Inflammatory macrophage treated with lipopolysaccharide for 4 hours (primary cell): ENCODE results near the gene HAPLN1.

Experiments used
- DNase-seq: peaks from one replicate; pipeline ENCODE4 v3.0.0-alpha.2; 2020

Gene HAPLN1

DNA sequence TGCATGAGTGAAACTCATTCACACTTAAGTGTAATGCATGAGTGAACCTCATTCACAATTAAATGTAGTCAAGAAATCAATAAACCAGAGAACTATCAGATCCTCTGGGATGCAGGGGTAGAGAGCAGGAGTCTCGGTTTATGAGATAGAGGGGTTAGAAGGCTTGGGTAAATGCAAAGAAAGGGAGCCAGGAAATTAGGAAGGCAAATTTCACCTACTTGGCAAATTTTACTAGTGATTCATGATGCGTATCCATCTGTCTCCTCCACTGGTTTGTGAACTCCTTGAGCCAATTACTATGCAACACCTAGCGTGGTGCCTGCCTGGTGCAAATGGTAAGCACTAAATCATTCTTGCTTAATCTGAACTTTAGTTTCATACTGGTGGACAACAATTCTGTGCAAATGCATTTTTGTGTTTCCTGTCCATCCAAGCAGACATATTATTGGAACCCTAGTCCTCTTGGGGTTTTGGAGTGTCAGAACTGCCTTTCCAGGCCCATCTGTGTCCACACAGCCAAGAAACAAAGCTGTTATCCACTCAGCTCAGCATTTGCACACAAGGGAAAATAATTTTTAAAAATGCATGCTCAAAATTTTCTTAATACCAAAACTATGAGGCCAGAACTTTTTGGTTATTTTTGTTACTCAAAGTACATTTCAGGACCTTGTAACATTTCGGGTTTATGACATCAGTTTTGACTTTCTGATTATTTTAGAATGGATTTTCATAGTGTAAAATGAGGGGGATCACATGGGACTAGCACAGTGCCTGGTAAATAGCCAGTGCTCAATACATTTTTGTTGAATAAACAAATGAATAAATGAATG lies 5.2 kb downstream of the HAPLN1 start:
- DNase-seq, result no peak

DNA sequence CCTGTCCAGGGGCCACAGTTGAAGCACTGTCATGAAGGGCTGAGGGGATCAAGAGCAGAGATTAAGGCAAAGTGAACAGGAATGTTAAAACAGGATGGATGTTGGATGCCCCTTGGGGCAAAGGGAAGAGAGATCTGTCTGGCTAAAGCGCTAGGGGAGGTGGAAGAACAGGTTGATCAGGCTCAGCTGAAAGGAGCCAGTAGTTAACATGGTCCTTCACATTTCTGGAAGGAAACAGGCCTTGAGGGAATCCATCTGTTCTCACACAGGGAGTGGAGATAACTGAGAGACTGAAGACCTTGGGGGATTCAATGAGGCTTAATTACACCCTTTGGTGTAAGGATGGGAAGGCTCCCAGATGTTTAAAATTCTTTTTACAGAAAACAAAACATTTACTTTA lies 5.8 kb downstream of the HAPLN1 start:
- no peak for DNase-seq

DNA sequence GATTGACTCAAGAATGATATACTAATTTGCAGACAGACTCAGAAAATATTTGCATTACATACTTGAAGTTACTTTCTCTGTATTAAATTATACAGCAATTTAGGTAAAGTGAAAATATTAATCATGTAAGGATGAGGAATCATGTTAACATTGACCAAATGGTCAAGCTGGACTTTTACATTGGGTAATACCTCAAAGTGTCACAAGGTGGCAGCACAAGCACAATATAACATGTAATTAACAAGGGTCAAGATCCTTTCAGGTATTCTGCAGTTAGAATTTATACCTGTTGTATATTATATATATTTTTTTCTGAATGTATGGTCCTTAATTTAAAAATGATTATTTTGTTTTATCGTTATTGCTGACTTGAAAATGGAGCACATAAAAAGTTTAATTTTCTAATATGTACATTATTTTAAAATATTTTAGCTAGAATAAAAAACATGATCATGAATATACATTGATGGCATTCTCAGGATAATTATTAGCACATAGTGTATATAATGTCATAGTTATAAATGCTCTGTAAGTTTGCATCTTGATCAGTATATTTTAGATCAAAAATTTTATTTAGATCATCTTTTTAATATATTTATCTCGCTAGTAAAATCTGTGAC lies 8.6 kb downstream of the HAPLN1 start:
- DNase-seq, result peak; percentile 48

DNA sequence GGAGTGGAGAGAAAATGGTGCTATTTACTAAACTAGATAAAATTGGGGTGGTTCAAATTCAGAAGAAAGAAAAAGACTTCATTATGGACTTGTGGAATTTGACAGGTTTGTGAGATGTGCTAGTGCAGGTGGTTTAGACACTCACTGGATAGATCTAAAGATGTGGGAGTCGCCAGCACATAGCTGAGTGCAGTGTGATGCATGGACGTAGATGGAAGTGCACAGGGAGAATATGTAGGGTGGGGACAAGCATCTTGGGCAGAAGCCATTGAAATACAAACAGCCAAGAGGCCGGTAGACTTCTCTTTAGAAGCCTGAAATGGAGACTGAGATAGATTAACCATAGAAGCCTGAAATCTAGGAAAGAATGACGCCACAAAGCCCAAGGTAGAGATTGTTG lies 10.7 kb downstream of the HAPLN1 start:
- DNase-seq, result no peak

DNA sequence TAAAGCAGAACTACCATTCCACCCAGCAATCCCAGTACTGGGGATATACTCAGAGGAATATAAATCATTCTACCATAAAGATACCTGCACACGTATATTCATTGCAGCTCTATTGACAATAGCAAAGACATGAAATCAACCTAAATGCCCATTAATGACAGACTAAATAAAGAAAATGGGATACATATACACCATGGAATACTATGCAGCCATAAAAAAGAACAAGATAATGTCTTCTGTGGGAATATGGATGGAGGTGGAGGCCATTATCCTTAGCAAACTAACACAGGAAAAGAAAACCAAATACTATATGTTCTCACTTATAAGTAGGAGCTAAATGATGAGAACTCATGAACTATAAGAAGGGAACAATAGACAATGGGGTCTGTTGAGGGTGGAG lies 12.5 kb downstream of the HAPLN1 start:
- DNase-seq, result no peak

DNA sequence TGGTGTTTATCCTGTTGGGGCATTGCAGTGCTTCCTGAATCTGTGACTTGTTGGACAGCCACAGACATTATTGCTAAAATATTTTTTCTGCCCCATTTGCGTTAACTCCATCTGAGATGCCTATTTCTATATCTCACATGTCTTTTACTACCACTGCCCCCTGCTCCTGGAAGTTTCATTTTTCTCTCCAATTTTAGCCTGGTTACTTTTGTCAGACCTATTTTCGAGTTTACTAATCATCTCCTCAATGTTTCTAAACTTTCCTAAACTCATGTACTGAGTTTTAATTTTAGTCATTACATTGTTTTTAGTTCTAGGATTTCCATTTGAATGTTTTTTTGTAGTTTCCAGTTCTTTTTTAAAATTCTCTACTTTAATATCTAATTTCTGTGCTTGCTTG lies 17.6 kb downstream of the HAPLN1 start:
- DNase-seq, result no peak

DNA sequence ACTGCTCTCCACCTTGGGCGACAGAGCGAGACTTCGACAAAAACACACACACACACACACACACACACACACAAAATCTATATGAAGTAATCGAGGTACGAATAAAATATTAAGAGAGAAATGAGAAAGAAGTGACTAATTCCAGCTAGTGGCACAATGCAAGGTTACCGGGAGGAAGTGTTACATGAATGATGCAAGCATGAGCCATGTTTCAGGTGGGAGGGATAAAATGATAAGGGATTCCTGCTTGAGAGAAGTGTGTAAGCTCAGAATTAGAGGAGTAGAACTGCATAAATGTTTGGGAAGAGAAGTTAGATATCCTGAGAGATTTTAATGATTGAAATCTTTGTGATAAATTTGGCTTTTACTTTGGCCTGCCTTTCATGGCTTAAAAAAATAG lies 18.8 kb downstream of the HAPLN1 start:
- no peak for DNase-seq

DNA sequence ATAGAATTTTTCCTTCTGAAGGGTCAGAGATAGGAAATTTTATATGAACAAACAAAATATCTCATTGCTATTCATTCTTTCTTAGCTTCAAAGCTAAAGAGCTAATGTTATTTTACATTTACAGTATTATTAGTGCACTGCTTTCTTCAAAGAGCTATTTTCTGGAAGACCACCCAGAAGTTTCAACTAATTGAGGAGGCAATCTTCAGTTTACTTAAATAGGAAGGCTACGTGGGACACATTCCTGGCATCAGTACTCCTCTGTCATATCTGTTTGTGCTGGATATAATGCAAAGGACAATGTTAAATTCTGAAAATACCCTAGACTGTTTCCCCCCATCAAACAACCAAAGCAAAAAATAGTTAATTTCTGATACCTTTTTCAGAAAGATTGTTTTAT lies 30.8 kb downstream of the HAPLN1 start:
- no peak for DNase-seq

DNA sequence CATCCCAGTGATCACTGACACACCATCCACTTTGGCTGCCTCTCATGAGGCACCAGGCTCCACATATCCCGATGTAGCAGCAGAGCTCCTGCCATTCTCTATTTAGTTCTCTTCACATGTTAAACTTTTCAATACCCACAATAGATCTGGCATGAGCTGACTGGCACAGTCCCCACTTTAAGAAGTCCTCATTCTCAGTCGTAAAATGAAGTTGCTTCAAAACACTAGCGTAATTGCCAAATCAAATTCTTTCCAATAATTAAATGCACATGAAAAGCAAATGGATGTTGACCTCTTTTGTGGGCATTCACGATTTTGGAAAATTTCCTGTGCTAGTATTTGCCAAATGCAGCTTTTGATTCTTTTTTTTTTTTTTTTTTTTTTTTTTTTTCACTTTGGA lies 32.4 kb downstream of the HAPLN1 start:
- DNase-seq, result no peak

DNA sequence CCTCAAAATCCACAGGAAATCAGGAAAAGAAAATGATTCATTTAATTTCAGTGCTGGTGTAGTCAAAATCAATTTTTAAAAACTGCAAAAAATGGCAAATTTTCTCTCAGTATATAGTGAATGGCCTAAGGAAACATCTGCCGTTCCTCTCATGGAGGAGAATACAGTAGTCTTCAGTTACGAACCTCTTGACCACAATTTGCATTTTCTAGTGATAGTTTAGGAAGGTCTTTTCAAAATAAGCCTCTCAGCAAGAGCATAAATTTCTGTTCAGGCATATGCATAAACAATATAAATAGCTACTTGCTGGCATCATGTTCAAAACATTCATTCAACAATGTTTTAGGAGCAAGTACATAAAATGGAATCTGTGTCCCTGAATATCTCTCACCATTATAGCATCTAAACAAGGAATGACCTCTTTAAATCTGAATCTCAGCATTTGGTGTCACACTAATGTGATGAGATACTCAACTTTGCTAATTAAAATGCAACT lies 33.5 kb downstream of the HAPLN1 start:
- DNase-seq, result no peak

DNA sequence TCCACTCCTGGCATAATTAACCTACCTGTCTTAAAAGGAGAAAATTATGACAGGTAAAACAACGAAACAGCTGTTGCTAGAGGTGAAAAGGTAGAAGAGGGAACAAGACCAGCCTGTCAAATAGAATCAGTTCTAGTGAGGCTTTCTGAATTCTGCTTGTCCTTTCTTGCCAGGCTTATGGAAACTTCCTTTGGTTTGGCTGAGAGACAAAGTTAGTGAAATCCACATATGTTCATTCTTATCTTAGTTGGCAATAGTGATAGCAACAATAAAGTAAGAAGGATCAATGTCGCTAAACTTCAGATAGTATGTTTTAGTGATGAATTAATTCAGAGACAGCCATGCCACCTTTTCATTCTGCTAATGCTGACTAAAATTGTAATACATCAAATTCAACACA lies 34.4 kb downstream of the HAPLN1 start:
- no peak for DNase-seq

DNA sequence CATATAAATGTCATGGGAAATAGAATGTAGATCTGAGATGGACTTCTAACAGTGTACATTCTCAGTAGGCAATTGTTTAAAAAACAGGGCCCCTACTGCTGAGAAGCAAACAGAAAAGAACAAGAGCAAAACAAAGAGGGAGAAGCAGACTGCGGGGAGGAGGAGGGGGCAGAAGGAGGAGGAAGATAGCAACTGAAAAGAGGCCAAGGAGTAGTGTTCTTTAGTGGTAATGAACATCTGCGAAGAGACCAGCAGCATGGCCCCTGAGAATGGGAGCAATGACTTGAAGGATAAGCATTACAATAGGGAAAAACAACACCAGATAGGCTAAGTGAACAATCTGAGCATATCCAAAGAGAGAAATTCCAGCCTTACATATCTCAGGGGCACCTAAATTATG lies 36.8 kb downstream of the HAPLN1 start:
- DNase-seq, result no peak

DNA sequence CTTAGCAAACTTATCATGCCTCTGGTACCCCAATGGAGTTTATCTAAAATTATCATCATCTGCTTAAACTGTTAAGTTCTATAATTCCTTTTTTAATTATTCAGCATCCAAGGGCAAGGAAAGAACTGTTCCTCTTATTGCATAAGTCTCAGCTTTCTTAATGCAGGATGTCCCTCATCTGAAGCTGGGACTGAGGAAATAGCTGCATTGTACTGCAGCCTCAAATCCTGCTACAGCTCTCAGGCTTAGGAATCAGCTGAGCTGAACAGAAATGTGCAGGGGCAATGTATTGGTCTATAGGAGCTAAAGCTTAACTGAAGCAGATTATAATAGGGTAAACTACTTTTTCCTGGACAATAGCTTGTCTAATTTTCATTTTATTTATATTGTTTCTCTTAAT lies 48.0 kb downstream of the HAPLN1 start:
- DNase-seq, result no peak

DNA sequence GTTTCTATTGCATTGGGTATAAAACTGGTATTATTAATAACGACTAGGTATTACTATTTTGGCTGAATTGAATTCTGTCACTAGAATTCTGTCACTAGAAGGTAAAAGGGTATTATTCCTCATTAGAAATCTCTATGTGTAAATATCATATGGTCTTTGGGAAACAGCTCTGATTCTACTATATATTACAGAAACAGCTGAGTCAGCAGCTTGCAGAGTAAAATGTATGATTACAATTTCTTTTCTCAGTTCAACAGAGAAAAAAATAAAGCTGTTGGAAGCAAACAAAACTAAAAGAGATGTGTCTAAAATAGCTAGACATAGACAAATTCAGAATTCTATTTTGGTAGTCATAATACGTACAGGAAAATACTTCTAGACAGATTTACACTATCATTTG lies 48.5 kb downstream of the HAPLN1 start:
- DNase-seq, result no peak

DNA sequence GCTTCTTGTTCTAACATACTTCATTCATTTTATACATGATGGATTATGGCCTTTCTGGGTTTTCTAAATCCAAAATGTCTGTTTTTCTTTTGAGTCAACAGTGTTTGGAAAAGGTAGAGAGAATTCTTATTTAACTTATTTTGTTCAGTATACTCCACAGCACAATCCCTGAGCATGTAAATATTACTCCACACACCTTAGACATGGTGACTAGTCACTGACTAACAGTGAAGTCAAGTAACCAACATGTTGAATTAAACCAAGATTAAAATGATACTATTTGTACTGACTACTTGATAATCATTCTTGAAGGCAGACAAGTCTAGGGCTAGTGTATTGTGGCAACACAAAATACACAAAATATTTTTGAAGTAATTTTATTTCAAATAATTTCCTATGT lies 55.0 kb downstream of the HAPLN1 start:
- no peak for DNase-seq

DNA sequence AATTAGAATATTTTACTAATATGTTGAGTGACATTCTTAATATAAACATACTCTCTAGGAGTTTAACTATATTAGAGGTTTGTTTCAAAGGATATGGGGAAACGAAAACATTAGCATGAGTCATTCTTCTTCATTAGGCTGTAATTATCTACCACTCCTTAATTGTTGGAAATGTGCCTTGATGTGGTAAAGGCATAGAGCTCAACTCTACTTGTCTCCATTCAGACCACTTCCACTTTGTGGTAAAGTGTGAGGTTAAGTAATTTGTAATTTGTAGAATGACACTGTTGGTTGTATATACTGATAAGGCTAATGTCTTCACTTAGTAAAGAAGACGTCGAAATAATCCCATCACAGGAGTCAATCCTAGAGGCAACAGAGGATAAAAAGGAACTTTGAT lies 58.1 kb downstream of the HAPLN1 start:
- DNase-seq, result no peak

DNA sequence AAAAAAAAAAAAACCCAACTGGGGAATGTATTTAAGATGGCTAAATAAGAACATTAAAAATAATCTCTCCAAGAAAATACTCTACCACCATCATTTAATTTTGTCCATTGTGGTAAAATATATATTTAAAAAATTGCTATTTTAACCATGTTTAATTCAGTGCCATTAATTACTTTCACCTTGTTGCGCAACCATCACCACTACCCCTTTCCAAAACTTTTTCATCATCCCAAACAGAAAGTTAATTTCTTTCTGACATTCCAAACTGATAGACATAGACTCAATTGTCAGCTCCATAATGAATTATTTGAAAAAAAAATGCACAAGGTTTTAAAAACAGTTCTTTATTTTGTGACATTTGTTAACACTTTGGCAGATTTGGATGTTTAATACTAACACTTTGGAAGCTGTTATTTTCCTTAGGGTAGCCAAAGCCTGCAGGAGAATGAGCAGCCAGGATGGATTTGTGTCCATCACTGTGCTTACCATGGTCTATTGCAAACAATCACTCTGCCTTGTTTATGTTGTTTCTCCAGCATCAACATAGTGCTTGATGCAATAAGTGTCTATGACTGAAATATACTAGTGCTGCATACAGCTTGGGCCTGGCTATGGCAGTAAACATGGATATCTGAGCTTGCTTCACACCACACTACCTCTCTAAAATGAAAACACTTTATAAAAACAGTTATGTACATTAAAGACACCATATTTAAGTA lies 62.7 kb downstream of the HAPLN1 start:
- no peak for DNase-seq

DNA sequence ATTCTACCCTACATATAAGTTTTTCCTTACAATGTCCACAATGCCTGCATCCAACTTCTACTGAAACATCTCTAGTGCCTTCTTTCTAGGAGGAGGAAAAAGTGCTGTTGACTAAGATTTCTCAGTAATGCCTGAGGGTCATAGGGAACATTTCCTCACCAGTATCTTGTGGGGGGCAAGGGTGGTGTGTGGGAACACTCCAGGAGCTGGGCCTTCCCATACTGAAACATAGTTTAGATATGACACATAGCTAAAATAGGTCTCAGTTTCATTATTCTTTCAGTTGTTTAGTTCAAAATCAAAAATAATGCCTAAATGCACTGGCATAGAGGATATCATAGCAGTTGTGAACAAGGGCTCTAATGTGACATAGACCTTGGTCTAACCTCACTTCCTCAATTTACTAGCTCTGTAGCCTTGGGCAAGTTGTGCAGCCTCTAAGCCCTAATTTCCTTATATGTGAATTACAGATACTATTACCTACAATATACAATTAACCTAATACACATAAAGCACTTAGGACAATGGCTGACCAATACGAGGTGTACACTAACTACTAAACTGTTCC lies 66.1 kb downstream of the HAPLN1 start:
- DNase-seq, result no peak

DNA sequence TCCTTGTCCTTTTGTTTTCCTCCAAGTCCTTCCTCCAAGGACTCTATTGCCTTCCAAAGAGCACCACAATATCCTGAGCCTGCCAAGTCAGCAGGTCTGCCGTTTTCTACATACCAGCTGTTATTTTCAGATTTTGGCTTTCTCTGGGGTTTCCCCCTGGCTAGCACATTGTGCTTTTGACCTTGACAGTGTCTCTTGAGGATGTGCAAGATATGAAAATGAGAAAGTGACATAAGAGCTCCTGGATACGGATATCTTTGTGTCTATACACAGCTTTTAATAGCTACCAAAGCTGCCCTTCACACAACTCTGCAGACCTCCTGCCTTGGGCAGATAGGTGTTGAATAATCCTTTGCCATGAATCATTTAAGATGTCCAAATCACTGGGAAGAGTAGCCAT lies 67.0 kb downstream of the HAPLN1 start:
- no peak for DNase-seq

DNA sequence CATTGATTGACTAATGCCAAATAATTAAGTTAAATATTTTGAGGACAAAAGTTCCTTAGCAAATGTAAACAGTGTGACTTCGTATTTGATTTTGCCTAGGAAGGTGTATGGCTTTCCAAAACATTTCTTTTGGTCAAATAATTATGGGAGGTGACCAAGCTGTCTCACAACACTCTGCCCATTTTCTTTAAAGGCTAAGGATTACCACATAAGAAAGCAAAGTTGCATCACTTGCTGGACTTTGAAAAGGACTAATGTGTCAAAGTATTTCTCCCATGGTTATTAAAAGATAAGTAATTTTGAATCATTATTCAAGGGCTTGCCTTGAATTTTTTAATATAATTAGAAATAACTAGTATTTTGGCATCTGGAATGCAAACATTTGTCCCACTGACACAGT lies 74.7 kb downstream of the HAPLN1 start:
- DNase-seq, result no peak

DNA sequence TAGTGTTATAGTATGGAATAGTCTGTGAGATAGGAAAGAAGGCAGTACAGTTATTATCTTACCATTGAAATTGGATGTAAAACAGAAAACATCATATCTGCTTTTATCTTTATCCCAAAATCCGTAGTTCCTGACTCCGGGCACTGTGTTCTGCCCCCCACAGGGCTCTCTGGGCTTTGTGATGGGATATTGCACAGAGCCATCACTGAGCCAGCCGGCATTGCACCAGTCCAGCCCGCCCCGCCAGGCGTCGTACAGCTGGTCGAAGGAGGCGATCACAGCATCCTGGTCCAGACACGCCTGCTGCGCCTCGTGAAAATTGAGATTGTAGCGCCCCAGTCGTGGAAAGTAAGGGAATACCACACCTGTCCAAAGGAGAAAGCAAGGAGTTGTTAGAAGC lies 76.4 kb downstream of the HAPLN1 start:
- no peak for DNase-seq

DNA sequence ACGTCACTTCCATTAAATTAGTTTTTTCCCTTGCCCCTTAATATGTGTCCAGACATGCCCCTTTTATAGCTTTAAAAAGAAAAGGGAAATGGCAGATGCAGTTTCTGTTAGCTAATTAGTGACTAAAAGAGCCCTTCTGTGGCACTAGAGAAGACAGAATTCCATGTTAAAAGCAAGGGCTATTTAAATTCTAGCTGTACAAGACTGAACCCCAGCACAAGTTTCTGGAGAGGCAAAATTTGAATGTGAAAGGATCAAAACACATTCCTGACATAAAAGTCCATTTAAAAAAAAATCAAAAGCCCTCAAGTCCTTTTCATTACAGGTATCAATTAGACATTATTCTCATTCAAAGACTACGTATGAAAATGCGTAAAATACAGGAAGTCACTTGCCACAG lies 78.7 kb downstream of the HAPLN1 start:
- DNase-seq, result no peak

DNA sequence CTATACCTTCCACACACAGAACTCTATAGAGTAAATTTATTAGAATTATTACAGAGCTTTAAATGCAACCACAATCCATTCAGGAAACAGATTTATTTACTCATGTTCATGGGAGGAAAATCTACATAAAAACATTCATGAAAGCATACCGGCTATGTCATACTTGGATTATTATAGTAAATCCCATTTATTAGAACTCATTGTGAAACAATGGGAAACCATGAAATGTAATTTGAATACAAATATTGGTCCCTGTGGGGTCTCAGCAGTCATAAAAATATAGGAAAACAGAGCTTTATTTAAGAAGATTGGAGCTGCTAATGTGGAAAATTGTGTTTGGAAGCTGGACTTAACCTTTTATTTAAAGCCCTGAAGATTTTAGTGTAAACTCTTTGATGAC lies 80.7 kb downstream of the HAPLN1 start:
- no peak for DNase-seq

DNA sequence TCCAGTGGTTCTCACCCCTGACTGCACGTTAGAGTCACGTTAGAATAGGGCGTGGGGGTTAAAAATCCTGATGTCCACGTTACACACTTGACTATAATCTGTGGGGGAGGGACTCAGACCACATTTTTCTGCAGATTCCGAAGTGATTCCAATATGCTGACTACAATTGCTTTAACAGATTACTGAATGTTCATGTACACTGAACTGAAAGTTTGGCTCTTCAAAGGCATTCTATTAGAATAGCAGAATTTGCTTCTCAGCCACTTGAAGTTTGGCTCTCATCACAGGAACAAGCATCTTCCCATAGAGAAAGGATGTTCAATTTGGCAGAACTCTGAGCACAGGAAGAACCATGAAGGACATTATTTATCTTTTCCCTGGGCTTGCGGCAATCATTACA lies 84.5 kb downstream of the HAPLN1 start:
- no peak for DNase-seq
